GM19467 (cell line): ENCODE results near the gene URB1.
"Not testable (repeated sequence)": the region's sequence is repeated elsewhere in the genome, so short reads cannot be mapped to it uniquely, and the experiment has no call there.

ENCODE experiments used
- ATAC-seq: cut with Tn5 transposase; IDR thresholded peaks from one replicate; pipeline ENCODE4 v1.9.1; 2021; ENCODE audit warnings: mild to moderate bottlenecking, moderate library complexity; ENCODE audit not compliant: unreplicated experiment

Gene URB1

GRCh38 chr21:32411350-32412161, 18.7 kb upstream of the URB1 start:
- ATAC-seq, result no peak

- ATAC-seq, result no peak
Observed at GRCh38 chr21:32410916-32411315, 18.1 kb upstream of the URB1 start.

DNA sequence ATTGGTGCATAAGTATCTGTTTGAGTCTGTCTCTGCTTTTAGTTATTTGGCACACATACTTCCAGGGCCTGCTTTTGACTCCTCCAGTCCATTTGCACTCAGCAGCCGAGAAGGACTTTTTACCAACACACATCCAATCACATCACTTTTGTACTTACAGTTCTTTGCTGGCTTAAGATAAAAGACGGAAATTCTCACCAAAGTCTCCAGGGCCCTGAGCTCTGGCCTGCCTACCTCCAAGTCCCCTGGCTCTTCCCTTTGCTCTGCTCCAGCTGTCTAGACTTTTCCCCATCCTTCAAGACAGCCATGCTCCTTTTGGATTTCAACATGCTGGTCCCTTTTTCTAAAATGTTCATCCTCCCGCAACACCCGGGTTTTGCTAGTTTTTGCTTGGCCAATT, 17.5 kb upstream of the URB1 start:
- no peak for ATAC-seq

DNA sequence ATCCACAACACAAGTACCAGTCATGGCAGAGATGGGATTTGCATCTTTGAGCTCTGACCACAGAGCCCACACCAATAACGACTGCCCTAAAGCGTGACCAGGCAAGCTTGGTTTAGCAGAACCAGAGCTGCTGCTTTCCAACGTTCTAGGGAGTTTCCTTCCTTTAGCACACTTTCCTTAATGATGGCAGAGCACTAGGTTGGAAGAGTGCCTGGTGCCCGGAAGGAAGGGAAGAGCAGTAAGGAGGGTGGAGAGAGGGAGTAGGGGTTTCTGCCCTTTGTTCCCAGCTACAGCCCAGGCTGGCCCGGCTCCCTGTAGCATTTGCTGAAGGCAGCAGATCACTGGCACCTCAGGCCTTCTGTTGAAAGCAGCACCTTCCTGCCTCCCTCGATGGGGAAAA, 13.6 kb upstream of the URB1 start:
- no peak for ATAC-seq

DNA sequence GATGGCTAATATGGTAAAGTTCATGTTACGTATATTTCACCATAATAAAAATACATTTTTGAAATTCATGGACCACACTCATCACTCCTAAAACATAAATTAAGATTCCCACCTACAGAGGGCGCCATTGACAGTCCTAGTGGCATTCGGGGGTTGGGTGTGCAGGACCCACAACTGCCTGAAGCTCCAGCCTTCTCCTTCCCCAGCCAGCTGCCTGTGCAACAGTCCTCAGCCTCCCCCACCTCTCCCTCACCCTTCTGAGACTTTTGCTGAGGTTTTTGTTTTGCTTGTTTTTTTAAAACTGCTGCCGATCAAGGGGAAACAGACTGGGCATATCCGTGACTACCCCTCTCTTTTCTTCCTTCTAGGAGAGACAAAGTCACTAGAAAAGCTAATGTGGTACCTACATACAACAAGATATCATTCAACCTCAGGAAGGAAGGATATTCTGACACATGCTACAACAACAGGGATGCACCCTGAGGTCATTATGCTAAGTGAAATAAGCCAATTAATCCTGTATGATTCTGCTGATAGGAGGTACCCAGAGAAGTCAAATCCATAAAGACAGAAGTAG, 10.5 kb upstream of the URB1 start:
- no peak for ATAC-seq

DNA sequence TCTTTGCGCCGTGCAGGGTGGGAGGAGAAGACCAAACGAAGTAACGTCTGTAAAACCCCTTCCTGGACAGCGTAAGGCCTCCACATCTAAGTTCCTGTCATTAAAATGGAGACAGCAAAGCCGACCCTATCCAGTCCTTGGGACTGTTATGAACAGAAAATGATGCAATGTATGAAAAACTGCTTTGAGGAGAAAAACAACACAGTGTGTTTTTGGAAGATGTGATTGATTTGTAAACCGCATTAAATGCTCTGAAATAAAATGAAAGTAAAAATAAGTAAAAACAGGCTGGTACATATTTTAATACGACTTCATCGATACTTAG, 827 bp upstream of the URB1 start:
- ATAC-seq, result no peak

DNA sequence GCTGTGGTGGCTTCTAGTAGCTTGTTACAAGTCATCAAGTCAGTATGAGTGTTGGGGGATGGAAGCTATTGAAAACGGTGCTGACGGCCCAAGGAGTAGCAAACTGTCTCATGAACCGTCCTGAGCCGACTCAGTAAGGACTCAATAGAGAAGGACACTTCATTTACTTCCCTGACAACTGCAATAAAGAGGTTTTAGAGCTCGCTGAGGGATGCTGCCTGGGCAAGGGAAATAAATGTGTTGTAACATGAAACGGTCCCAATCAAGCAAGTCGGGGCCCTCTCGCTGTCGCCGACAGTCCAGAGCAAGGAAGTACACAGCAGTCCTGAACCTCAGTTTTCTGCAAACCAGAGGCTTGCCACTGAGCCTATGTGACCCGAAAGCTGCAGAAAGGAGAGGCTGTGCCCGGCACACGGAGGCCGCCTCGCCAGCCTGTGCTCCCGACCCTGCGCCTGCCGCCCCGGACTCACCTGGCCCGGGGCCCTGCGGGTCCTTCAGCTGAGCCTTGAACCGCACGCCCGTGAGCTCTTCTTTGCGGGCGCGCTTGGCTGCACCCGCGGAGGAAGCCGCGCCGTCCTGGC, 423 bp downstream of the URB1 start:
- peak; percentile 5 for ATAC-seq

DNA sequence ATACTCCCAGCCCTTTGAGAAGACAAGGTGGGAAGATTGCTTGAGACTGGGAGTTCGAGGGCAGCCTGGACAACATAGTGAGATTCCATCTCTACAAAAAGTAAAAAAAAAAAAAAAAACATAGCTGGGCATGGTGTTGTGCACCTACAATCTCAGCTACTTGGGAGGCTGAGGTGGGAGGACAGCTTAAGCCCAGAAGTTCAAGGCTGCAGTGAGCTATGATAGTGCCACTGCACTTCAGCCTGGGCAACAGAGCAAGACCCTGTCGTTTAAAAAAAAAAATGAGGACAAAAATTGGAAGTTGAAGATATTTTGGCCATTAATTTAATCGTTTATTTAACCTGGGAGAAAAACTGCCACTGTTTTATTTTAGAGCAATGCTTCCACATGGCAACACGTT, 1.1 kb downstream of the URB1 start:
- ATAC-seq, result no peak

- ATAC-seq, result not testable (repeated sequence)
Observed at GRCh38 chr21:32390537-32391224, 2.1 kb downstream of the URB1 start.

DNA sequence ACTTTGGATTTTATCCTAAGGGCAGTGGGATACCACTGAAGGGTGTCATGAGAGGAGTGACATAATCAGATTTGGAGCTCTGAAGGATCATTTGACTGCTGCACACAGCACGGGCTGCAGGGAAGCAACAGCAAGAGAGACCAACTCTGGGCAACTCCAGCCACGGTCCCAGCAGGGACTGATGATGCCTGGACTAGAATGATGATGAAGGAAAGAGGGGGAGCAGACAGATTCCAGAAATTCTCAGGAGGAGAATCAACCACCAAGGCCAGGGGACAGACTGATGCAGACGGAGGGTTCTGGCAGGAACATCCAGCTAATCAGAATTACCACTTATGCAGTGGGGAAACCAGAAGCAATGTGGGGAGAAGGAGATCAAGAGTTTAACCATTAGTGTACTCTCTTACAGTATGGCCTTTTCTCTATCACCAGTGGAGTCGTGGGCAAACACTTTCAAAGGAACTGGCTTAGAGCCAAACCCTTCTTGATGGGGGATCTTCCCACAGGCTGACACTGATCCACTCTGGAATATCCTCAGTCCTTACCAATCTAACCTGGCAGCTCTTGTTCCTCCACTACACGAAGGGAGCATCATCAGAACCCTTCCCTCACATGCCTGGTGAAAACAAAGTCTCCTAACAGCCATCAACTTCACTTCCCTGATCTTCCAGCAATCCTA, 3.3 kb downstream of the URB1 start:
- no peak for ATAC-seq

DNA sequence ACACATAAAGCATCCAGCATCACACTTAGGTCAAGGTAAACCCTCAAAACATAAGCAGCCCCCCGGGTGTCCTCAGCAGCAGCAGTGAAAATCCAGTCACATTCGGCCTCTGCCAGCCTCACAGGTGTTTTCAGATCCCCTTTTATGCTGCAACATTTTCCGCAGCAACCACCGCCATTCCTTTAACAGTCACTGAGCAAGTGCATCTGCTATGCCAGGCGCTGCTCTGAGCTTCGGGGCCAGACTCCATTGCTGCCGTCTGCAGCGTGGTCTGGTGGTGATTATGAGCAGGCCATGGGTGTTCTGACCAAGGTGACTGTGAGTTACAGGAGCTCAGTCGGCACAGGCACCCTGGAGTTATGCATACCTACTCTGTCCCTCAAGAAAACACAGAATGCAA, 4.5 kb downstream of the URB1 start:
- ATAC-seq, result no peak

DNA sequence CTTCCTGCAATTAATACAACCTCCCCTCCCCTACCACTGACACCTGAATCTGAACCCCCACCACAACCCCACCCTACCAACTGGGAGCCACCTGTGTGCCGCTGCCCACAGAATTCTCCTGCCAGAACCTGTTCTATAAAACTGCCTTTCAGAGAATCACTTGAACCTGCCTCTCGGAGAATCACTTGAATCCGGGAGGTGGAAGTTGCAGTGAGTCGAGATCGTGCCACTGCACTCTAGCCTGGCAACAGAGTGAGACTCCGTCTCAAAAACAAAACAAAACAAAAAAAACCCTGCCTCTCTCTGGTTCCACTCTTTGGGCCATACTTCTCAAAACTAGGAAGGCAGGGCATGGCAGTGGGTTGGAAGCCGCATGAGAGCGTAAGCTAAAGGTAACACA, 5.7 kb downstream of the URB1 start:
- no peak for ATAC-seq

DNA sequence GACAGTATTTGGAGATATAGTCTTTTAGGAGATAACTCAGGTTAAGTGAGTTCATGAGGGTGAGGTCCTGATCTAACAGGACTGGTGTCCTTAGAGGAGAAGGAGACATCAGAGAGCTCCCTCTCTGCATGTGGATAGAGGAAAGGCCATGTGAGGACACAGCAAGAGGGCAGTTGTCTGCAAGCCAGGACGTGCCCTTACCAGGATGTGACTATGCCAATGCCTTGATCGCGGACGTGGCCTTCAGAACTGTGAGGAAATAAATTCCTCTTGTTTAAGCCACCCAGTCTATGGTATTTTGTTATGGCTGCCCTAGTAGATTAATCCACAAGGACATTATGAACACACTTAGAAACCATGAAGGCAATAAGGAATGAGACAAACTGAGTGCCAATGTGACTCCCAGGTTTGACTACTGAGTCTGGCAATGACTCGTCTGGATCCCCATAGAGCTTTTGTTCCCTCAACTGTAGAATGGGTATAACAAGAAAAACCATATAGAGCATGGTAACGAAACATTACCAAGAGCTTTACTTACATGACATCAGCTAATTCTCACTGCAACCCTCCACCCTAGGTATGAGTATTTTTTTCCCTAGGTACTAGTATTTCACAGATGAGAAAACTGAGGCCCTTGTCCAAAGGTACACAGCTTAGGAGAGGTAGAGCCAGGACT, 6.5 kb downstream of the URB1 start:
- ATAC-seq, result no peak

GRCh38 chr21:32383812-32384211, 9.0 kb downstream of the URB1 start:
- ATAC-seq, result no peak

GRCh38 chr21:32382108-32382644, 10.6 kb downstream of the URB1 start:
- no peak for ATAC-seq

- no peak for ATAC-seq
Observed at GRCh38 chr21:32381571-32381970, 11.2 kb downstream of the URB1 start.

GRCh38 chr21:32380940-32381339, 11.9 kb downstream of the URB1 start:
- ATAC-seq, result no peak

GRCh38 chr21:32378956-32379355, 13.9 kb downstream of the URB1 start:
- ATAC-seq, result no peak

DNA sequence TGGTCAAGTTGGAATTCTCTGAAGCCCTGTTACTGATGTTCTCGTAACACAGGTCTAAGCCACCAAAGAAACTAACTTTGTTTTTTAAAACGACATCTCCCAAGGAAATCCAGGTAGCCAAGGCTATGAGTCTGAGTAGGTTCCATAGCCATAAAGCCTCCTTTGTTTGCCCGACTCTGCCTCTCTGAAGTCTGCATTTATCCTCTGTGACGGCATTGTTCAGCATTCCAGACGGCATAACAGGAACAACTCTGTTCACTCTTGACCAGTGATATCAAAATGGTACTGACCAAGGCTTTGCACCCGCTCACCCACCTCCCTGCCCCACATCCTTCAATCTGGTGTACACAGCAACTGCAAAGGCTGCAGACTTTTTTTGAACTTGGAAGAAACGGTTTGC, 14.8 kb downstream of the URB1 start:
- no peak for ATAC-seq

DNA sequence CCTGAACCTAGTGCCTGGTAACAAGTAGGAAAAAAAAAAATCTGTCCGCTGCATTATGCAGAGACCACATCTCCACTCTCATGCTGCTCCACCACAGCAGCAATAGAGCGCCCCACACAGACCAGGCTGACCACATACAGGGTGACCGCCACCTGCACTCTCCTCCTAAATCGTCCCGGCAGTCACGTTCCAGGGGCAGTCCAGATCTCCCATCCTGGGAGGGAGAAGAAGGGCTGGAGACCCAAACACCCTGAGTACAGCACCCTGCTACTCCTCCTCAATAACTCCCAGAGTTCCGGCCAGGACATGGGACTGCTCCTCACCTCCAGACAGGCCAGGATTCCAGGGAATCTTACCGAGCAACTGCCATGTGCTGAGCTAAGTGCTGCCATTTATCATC, 15.3 kb downstream of the URB1 start:
- no peak for ATAC-seq

DNA sequence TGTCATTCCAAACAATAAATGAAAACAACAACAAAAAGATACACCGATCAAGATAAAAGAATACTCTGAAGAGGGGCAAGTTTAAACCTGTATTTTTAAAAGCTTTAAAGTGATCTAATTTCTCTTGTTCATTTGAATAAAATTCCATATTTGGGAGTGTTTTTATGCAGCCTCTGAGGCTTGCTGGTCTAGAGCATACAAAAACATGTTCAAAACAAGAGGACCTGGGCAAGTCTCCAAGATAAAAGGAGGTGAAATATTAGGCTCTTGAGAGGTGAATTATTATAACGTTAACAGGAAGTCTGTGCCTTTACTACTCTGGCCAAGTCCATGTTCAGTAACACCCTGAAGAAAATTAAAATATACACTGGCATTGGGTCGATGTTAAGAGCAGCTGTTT, 20.1 kb downstream of the URB1 start:
- no peak for ATAC-seq
